Measurements from ENCODE around the gene ZNF438.

ZNF438 gene

DNA sequence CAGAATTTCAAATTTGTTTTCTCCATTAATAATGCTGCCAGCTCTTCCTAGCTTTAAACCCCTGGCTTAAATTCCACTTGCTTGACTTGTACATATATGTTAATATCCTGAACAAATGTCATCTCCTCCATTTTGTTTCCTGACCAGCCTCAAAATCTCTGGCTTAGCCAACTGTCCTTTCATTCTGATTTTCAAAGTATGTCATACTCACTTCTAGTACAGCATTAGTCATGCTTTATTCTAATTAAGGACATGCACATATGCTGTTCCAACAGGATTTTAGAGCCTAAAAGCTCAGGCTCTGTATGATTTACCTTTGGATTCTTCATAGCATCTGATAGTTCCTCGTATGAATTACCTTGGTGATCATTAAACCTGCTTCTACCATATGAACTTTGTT lies 158.3 kb downstream of the ZNF438 start:
- DNase-seq: no peak

DNA sequence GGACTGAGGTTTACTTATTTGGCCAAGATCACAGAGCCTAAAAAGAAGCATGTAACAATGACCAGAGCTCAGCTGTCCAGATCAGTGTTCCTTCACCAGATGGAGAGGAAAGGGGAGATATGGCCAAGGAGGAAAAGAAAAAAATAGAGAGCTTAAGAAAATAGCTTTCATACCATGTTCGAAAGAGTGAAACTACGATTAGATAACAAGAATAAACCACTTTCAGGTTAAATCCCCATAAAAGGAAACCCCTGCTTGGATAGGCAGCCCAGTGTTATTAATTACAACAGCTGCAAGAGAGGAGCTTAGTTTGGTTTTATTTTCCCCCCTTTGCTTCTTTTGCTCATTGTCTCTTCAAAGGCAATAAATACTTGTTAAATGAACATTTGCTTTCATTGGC lies 160.8 kb downstream of the ZNF438 start:
- DNase-seq: no peak

- DNase-seq: no peak
Measured at GRCh38 chr10:30869566-30869965, 162.1 kb downstream of the ZNF438 start.

DNA sequence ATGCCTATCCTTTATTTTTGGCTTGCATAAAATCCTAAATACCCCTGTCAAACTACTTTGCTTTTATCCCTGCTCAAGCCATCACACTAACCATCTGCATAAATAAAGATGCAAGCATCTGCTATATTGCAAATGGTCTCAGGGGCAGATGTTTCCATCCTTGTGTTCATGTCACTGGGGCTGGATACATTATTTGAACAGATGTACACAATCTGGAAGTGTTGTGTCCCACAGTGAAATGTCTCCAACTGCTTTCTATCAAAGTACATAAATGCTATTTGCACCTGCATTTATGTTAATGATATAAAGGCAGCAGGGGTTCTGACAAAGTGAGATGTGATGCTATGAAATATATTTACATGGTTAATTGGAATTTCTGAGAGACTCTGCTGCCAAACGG lies 163.1 kb downstream of the ZNF438 start:
- no peak for DNase-seq

DNA sequence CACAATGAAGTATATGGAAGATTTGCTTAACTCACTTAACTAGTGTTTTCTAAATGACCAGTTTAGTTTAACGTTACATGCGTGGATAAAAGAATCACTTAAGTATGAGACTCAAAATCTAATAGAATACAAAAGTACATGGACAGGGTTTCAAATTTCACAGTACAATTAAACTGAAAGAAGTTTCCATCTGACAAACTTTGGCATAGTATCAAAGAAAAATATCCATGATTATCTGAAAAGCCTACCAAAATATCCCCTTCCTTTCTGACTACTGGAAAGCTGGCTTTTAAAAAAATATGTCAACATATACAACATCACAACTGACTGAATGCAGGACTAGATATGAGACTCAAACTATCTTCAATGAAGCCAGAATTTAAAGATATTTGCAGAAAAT lies 164.8 kb downstream of the ZNF438 start:
- DNase-seq: no peak

GRCh38 chr10:30865141-30865926 lies 166.3 kb downstream of the ZNF438 start:
- no peak for DNase-seq

DNA sequence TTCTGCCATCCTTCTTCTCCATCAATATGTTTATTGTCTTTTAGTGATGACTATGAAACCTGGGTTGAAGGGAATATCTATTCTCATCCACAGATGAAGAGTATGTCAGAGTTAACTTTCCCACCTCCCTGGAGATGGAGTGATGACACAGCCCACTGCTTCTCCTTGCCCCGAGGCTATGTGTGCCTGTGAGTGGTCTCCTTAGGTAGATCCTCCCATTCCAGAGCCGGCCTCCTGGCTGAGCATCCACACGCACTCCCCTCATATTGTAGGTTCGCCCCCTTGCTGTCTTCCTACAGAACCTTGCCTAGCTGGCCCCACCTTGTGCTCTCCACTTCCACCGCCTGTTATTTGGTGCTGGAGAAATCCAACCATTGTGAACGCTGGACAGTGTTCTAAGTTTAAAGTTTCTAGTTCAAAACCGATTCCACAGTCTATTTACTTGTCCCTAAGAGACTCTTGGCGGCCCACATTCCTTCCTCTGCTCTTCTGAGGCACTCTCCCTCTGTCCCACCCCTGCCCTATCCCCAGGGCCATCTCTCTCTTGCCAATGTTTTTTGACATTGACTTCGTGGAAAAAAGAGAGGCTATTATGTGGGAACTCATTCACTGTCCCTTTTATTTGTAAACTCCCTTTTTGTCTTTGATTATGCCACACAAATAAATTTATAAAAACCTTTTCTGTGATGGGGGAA lies 168.0 kb downstream of the ZNF438 start:
- no peak for DNase-seq

- DNase-seq: no peak
Measured at GRCh38 chr10:30862486-30862885, 169.2 kb downstream of the ZNF438 start.

DNA sequence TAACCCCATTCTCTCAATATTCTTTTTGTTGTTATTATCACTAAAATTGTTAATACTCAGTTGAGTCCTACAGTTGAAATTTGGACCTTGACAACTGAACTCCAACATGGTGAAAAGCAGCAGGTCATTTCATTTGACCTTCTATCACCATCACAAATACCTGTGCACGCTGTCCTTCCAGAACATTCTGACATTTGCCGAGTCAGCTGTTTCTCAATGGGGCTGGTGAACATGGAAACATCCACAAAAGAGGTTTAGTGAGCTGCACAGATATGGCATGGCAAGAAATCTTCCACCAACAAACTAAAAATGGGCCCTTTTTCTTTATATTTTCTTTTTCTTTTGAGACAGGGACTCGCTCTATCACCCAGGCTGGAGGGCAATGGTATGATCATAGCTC lies 169.7 kb downstream of the ZNF438 start:
- no peak for DNase-seq

DNA sequence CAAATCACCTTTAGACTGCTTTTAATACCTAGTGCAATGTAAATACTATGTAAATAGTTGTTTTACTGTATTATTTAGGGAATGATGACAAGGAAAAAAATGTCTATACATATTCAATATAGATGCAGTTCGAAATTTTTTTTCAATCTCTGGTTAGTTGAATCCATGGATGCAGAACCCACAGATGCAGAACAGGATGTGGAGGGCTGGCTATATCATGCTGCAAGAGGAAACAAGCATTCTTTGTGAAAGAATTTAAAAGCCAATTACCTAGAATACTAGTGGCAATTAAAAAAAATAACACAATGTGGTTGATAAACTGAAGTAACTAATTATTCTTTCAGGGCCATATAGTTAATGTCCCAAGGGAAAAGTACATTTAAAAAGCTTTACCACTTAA lies 170.4 kb downstream of the ZNF438 start:
- DNase-seq: no peak

- DNase-seq: no peak
Measured at GRCh38 chr10:30858499-30858898, 173.2 kb downstream of the ZNF438 start.

DNA sequence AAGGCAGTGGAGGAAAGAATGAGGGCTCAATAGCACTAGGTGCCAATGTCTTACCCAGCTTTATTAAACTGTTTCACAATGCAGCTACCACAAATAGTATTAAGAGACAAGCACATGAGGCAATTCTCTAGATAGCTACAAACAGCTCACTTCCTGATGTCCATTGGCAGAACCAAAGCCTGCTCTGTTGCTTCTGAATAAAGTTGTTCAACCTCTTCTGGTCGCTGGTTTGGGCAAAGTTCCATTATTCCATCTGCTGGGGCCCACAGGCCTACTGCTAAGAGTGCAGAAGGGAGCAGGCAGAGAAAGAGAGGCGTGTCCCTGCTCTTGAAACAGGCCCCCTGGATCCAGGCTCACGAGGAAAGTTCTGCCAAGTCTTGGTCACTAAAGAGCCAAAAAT lies 173.9 kb downstream of the ZNF438 start:
- no peak for DNase-seq

GRCh38 chr10:30855131-30855530 lies 176.5 kb downstream of the ZNF438 start:
- no peak for DNase-seq

DNA sequence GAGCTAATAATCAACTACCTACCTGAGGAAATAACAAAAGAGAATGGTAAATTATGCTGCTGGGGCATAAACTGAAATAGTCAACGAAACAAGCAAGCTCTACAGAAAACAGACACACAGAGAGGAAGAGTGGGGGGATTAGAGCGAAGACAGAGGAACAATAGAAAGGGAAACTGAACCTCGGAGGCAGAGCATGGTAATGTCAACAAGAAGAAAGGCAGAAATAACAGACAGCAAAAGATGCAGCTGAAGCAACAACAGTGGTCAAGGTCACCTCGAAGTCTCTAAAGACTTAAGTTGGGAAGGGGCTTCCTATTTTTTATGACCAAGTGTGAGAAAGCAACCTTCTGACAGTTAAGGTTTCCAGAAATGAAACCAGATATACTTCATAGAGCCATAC lies 177.0 kb downstream of the ZNF438 start:
- DNase-seq: no peak

DNA sequence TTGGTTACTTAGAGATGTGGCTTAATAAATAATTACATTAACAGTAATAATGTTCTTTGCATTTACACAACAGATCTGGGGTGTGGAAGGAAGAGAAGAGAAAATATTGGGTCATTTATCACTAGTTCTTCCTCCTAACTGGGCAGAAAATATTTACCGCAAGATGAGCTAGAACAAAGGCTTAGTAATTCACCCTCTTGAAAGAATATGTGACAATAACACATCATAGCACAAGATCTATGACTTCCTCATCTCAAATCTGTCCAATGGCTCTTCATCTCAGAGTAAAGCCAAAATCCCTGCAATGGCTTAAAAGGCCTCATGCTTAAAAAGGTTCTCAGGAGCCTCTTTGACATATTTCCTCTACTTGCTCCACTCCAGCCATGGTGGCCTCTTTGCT lies 178.6 kb downstream of the ZNF438 start:
- DNase-seq: no peak

DNA sequence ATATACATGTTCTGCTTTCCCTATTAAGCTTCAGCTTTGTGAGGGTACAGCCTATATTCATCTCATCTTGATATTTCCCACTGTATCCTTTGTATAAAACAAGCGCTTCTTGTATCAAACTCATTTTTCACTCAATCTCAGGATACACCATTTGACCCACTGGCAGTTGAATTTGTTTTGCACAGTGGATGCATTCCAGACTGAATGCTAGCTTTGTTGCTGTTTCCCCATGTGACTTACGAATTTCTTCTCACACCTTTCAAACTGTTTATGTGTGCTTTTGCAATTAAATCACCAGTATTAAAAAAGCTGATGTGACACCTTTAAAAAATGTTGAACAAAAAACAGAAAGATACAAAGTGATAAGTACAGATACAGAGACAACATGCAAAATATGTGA lies 180.9 kb downstream of the ZNF438 start:
- no peak for DNase-seq

- DNase-seq: no peak
Measured at GRCh38 chr10:30849231-30850035, 182.2 kb downstream of the ZNF438 start.

GRCh38 chr10:30848396-30849032 lies 183.2 kb downstream of the ZNF438 start:
- DNase-seq: no peak

GRCh38 chr10:30847642-30848041 lies 184.0 kb downstream of the ZNF438 start:
- no peak for DNase-seq

- no peak for DNase-seq
Measured at GRCh38 chr10:30847199-30847598, 184.5 kb downstream of the ZNF438 start.

GRCh38 chr10:30846710-30847109 lies 185.0 kb downstream of the ZNF438 start:
- no peak for DNase-seq

GRCh38 chr10:30842894-30843293 lies 188.8 kb downstream of the ZNF438 start:
- no peak for DNase-seq

GRCh38 chr10:30842185-30842584 lies 189.5 kb downstream of the ZNF438 start:
- DNase-seq: no peak
